Natural killer cell (primary cell): ENCODE measurements around the gene SBSN. TPM values are rescaled to one million over a fixed set of nuclear protein-coding genes. Genes with fewer than 3 reads are reported as not detected.

Experiments
- ATAC-seq, 3 donors: fragments of 150-1000 bp in 2 of 3; fragments of 200-7000 bp in 1 of 3; cut with Tn5 transposase; 1 replicate in 1 of 3; 2 replicates in 2 of 3; pipeline ENCODE4 v1.10.0; 2021; ENCODE audit warnings: mild to moderate bottlenecking in 2 of 3, moderate library complexity in 2 of 3
- DNase-seq, 2 donors: peaks; one replicate each; pipeline versions ENCODE4 v3.0.0 to v3.0.0-alpha.2; 2013 to 2021; ENCODE audit warnings: mixed read lengths in 1 of 2
- H3K27ac ChIP-seq: one replicate; pipeline ENCODE4 v1.5.1; 2013; ENCODE audit warnings: mild to moderate bottlenecking, low read length
- H3K27me3 ChIP-seq: one replicate; pipeline ENCODE4 v1.6.1; 2013; ENCODE audit warnings: low read length; ENCODE audit not compliant: control insufficient read depth, insufficient read depth
- H3K36me3 ChIP-seq: one replicate; pipeline ENCODE4 v1.6.1; 2013; ENCODE audit warnings: low read length; ENCODE audit not compliant: control insufficient read depth, insufficient read depth
- H3K4me1 ChIP-seq: one replicate; pipeline ENCODE4 v1.6.1; 2013; ENCODE audit warnings: low read length; ENCODE audit not compliant: control insufficient read depth, insufficient read depth
- H3K4me3 ChIP-seq: one replicate; pipeline ENCODE4 v1.5.1; 2013; ENCODE audit warnings: low read length
- H3K9me3 ChIP-seq: one replicate; pipeline ENCODE4 v1.6.1; 2013; ENCODE audit warnings: low read length; ENCODE audit not compliant: control insufficient read depth, insufficient read depth
- H3K27ac Mint-ChIP-seq, 2 donors: one replicate each; pipeline ENCODE4 v1.8.0; 2022; ENCODE audit warnings: mild to moderate bottlenecking in 2 of 2, mixed read lengths in 2 of 2, moderate library complexity in 1 of 2
- H3K27me3 Mint-ChIP-seq, 2 donors: one replicate each; pipeline ENCODE4 v1.8.0; 2022; ENCODE audit warnings: low read depth in 2 of 2, mixed read lengths in 2 of 2
- H3K36me3 Mint-ChIP-seq: one replicate; pipeline ENCODE4 v1.8.0; 2022; ENCODE audit warnings: mixed read lengths
- H3K4me1 Mint-ChIP-seq, 2 donors: one replicate each; pipeline ENCODE4 v1.8.0; 2022; ENCODE audit warnings: mixed read lengths in 2 of 2
- H3K4me3 Mint-ChIP-seq: one replicate; pipeline ENCODE4 v1.8.0; 2022; ENCODE audit warnings: mild to moderate bottlenecking, moderate library complexity, mixed read lengths
- H3K9me3 Mint-ChIP-seq, 2 donors: one replicate each; pipeline ENCODE4 v1.8.0; 2022; ENCODE audit warnings: mixed read lengths in 2 of 2
- WGBS: methylation state at CpG from one replicate; pipeline ENCODE4 v1.1.7; 2013; ENCODE audit warnings: missing lambda C conversion rate; ENCODE audit not compliant: insufficient coverage; 5-methylcytosine and 5-hydroxymethylcytosine counted together
- intact Hi-C: fragments of 100-400 bp; cut with micrococcal nuclease; formaldehyde crosslinking; loops from one replicate; pipeline ENCODE4 v1.14.2; 2022
- total RNA-seq, 4 donors: library from RNA; stranded (reverse); fragments of 120-200 nt in 1 of 4; gene quantifications; one replicate each; pipeline versions ENCODE4 v1.2.3 to v1.2.4, GENCODE V29; 2013 to 2022
- TF ChIP-seq, protein P1 (sequence below): fragments of 200-600 bp; IDR thresholded peaks from one replicate; pipeline ENCODE4 v1.8.0; 2022; ENCODE audit warnings: antibody characterized with exemption

SBSN gene
- total RNA-seq, 3 donors from 2014 or later (not counting 1 experiment from before 2014, with no cell fraction given) = not detected

DNA sequence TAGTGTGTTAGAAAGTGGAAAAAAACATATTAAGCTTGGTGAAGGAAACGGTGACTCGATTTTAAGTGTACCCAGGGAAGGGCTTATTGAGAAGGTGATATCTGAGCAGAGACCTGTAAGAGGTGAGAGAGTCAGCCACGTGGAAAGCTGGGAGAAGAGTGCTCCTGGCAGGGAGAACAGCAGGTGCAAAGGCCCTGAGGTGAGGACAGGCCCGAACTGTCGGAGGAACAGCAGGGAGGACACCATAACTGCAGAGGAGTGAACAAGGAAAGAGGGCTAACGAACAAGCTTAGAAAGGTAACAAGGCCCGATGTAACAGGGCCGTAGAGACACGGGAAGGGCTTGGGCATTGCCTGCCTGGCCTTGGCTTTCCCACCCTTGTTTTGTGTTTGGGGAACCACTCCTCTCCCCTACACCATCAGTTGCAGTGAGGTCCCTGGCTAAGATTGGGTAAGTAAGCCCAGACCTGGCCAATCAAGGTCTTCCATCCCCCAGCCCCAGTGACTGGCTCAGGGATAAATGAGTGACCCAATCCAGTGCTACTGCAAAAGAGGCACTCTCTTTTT, 28.0 kb upstream of the SBSN start:
- intact Hi-C loops = no loop called here
- DNase-seq = no peak
- WGBS = 88% methylated on average over 9 of the region's 9 CpGs
- Histone ChIP-seq H3K36me3 (no peaks in the 10 kb centered on the region), H3K27ac (no peak overlapping the region), H3K4me1 (peaks cover 19% of the 10 kb centered on the region), H3K4me3 (no peak overlapping the region), H3K9me3 (no peaks in the 10 kb centered on the region), H3K27me3 (peaks cover 17% of the 10 kb centered on the region)
- Mint-ChIP-seq H3K4me1 (peaks cover 4 to 22% of the 10 kb centered on the region in 2 donors), H3K4me3 (no peak overlapping the region), H3K27me3 (peaks cover 14 to 43% of the 10 kb centered on the region in 2 donors), H3K27ac (peak overlapping the region in 1 of 2 donors; percentile 53), H3K36me3 (no peaks in the 10 kb centered on the region), H3K9me3 (no peaks in the 10 kb centered on the region)
- TF ChIP-seq, protein P1, sequence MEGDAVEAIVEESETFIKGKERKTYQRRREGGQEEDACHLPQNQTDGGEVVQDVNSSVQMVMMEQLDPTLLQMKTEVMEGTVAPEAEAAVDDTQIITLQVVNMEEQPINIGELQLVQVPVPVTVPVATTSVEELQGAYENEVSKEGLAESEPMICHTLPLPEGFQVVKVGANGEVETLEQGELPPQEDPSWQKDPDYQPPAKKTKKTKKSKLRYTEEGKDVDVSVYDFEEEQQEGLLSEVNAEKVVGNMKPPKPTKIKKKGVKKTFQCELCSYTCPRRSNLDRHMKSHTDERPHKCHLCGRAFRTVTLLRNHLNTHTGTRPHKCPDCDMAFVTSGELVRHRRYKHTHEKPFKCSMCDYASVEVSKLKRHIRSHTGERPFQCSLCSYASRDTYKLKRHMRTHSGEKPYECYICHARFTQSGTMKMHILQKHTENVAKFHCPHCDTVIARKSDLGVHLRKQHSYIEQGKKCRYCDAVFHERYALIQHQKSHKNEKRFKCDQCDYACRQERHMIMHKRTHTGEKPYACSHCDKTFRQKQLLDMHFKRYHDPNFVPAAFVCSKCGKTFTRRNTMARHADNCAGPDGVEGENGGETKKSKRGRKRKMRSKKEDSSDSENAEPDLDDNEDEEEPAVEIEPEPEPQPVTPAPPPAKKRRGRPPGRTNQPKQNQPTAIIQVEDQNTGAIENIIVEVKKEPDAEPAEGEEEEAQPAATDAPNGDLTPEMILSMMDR = no peak
- ATAC-seq = no peak

DNA sequence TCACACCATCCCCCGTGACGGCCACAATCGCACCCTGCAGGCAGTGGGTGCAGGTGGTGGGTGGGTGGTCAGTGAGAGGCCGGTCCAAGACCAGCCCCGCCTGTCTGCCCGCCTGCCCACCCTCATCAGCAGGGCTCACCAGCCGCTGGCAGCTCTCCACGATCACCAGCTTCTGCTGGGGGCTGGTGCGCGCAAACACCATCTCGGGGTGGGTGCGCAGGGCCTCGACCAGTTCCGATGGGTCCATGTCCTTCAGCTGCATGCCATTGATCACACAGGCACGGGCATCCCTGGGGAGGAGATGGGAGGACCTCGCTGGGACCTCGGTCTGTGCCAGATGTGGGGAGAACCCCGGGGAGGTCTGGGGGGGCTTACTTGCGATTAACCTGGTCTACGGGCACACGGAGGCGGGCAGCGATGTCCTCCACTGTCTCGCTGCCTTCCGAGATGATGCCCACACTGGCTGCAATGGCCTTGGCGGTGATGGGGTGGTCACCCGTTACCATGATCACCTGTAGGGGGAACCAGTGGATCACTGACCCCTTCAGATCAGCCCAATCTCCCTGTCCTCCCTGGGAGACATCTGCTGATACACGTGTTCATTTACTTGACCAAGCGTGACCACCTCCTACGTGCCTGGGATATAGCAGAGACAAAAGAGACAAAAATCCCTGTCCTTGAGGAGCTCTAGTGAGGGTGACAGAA, 27.3 kb upstream of the SBSN start:
- DNase-seq (no peak), ATAC-seq (no peak)
- no peaks in the 10 kb centered on the region for H3K9me3 Mint-ChIP-seq
- Histone ChIP-seq H3K4me1 (peaks cover 19% of the 10 kb centered on the region), H3K9me3 (no peaks in the 10 kb centered on the region), H3K27me3 (peaks cover 17% of the 10 kb centered on the region), H3K36me3 (no peaks in the 10 kb centered on the region), H3K4me3 (no peak overlapping the region), H3K27ac (no peak overlapping the region)
- no peaks in the 10 kb centered on the region for H3K36me3 Mint-ChIP-seq
- H3K27ac Mint-ChIP-seq = peak overlapping the region in 1 of 2 donors; percentile 53
- TF ChIP-seq, protein P1 = no peak
- WGBS = 79% methylated on average over 30 of the region's 30 CpGs
- peaks cover 4 to 25% of the 10 kb centered on the region in 2 donors for H3K4me1 Mint-ChIP-seq
- intact Hi-C loops = no loop called here
- peaks cover 14 to 39% of the 10 kb centered on the region in 2 donors for H3K27me3 Mint-ChIP-seq
- no peak overlapping the region for H3K4me3 Mint-ChIP-seq

DNA sequence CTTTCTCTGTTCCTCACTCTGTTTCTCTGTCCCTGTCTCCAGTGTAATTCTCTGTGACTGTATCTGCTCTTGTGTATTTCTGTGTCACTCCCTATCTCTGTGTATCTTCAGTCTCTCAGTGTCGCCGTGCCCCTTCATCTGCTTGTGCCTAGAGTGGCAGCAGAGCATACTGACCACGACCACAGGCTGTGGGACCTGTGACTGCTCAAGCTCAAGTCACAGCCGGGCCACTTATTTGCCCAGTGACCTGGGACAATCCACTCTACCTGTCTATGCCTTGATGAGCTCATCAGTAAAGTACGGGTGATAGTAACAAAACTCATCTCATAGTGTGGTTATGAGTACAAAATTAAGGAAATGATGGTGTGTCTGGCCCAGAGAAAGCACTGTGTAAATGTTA, 26.0 kb upstream of the SBSN start:
- H3K4me3 Mint-ChIP-seq = no peak overlapping the region
- TF ChIP-seq, protein P1 = no peak
- peaks cover 0 to 29% of the 10 kb centered on the region in 2 donors for H3K27me3 Mint-ChIP-seq
- DNase-seq = no peak
- no peaks in the 10 kb centered on the region for H3K36me3 Mint-ChIP-seq
- peaks cover 8 to 30% of the 10 kb centered on the region in 2 donors for H3K4me1 Mint-ChIP-seq
- intact Hi-C loops = no loop called here
- H3K27ac Mint-ChIP-seq = no peak overlapping the region
- WGBS = 53% methylated on average over 5 of the region's 5 CpGs
- Histone ChIP-seq H3K9me3 (no peaks in the 10 kb centered on the region), H3K4me1 (peaks cover 20% of the 10 kb centered on the region), H3K4me3 (no peak overlapping the region), H3K27ac (no peak overlapping the region), H3K36me3 (no peaks in the 10 kb centered on the region), H3K27me3 (peaks cover 13% of the 10 kb centered on the region)
- H3K9me3 Mint-ChIP-seq = no peaks in the 10 kb centered on the region
- no peak for ATAC-seq
